K562 (cell line): Measurements from ENCODE around the gene NELFE. TPM values are rescaled to one million over a fixed set of nuclear protein-coding genes. Genes with fewer than 3 reads are reported as not detected.

ENCODE experiments used
- CAMTA2 ChIP-seq: fragments of 250-450 bp; sonication (Bioruptor Pico); conservative IDR thresholded peaks from 2 replicates; pipeline ENCODE4 v1.5.1; 2022
- HIVEP1 ChIP-seq: fragments of 250-450 bp; sonication (Bioruptor Pico); IDR thresholded peaks from 2 replicates; pipeline ENCODE4 v1.4.0; 2020; ENCODE audit warnings: mild to moderate bottlenecking
- HMGN3 ChIP-seq: IDR thresholded peaks from 2 replicates; pipeline ENCODE4 v1.6.1; 2011; ENCODE audit warnings: borderline replicate concordance, low read depth, mild to moderate bottlenecking, mixed read lengths, low read length; ENCODE audit not compliant: insufficient read length; ENCODE audit errors: extremely low read depth
- KLF13 ChIP-seq: fragments of 450-650 bp; IDR thresholded peaks from 2 replicates; pipeline ENCODE4 v1.6.1; 2016; ENCODE audit warnings: missing genetic modification characterization, low read depth, mild to moderate bottlenecking, missing compliant biosample characterization, moderate library complexity, borderline replicate concordance
- MEIS2 ChIP-seq: fragments of 450-650 bp; IDR thresholded peaks from 2 replicates; pipeline ENCODE4 v1.6.1; 2014; ENCODE audit warnings: mild to moderate bottlenecking; ENCODE audit not compliant: partially characterized antibody
- MIER1 ChIP-seq: fragments of 450-650 bp; IDR thresholded peaks from 2 replicates; pipeline ENCODE4 v1.6.1; 2016; ENCODE audit warnings: antibody characterized with exemption, mild to moderate bottlenecking, low read depth
- NCOA4 ChIP-seq: fragments of 450-650 bp; IDR thresholded peaks from 2 replicates; pipeline ENCODE4 v1.6.1; 2018; ENCODE audit warnings: mild to moderate bottlenecking; ENCODE audit not compliant: partially characterized antibody
- POLR2H ChIP-seq: IDR thresholded peaks from 2 replicates; pipeline ENCODE4 v1.6.1; 2016; ENCODE audit warnings: missing genetic modification characterization, low read depth, mild to moderate bottlenecking, control low read depth, missing compliant biosample characterization, moderate library complexity
- TEAD1 ChIP-seq, 2 experiments: fragments of 450-650 bp in 1 of 2; sonication (generic) in 1 of 2; formaldehyde crosslinking; IDR thresholded peaks; 2 replicates each; pipeline versions ENCODE4 v1.4.0 to v1.8.0; 2020 to 2022; ENCODE audit warnings: mild to moderate bottlenecking in 2 of 2, missing genetic modification reagents in 1 of 2
- TFAM ChIP-seq: fragments of 250-450 bp; sonication (Bioruptor Pico); conservative IDR thresholded peaks from 2 replicates; pipeline ENCODE4 v1.5.0; 2021; ENCODE audit warnings: mild to moderate bottlenecking, moderate library complexity
- ZBTB1 ChIP-seq: sonication (generic); formaldehyde crosslinking; IDR thresholded peaks from 2 replicates; pipeline ENCODE4 v1.8.1; 2023; ENCODE audit warnings: missing genetic modification reagents, low read depth, mild to moderate bottlenecking, borderline replicate concordance
- ZNF318 ChIP-seq, 2 experiments: fragments of 450-650 bp; IDR thresholded peaks; 2 replicates each; pipeline ENCODE4 v1.6.1; 2016; ENCODE audit warnings: mild to moderate bottlenecking in 2 of 2, borderline replicate concordance in 1 of 2, low read depth in 1 of 2, moderate library complexity in 1 of 2
- ZNF395 ChIP-seq: fragments of 200-800 bp; sonication (Bioruptor generic); IDR thresholded peaks from 2 replicates; pipeline ENCODE4 v1.6.1; 2017; ENCODE audit warnings: missing genetic modification characterization, missing compliant biosample characterization
- ZNF511 ChIP-seq: sonication (generic); formaldehyde crosslinking; IDR thresholded peaks from 2 replicates; pipeline ENCODE4 v1.8.0; 2022; ENCODE audit warnings: mild to moderate bottlenecking, missing genetic modification reagents
- ZNF699 ChIP-seq: fragments of 250-450 bp; sonication (Bioruptor Pico); IDR thresholded peaks from 2 replicates; pipeline ENCODE4 v1.8.0; 2021; ENCODE audit warnings: mild to moderate bottlenecking, moderate library complexity; ENCODE audit not compliant: insufficient replicate concordance
- polyA plus RNA-seq, 8 experiments: library from polyadenylated mRNA; depleted of rRNA in 4 of 8; stranded (reverse) in 5 of 8; unstranded in 3 of 8; fragments of >200 nt; fragmentation: Nextera tagmentation in 2 of 8; fragmentation: Illumina TruSeq in 1 of 8; extraction: Ambion mirVana in 2 of 8; extraction: Trizol in 1 of 8; gene quantifications; 2 replicates each; pipeline versions ENCODE4 v1.2.1 to v1.2.3, GENCODE V29; 2011 to 2014; ENCODE audit warnings: inconsistent platforms in 1 of 8, missing spikeins in 1 of 8
- total RNA-seq, 7 experiments: library from RNA; depleted of rRNA in 6 of 7; stranded (reverse); fragments of >200 nt in 6 of 7; fragmentation: Illumina TruSeq in 2 of 7; extraction: Trizol in 2 of 7; gene quantifications; 2 replicates each; pipeline versions ENCODE4 v1.2.1 to v1.2.3, GENCODE V29; 2011 to 2021; ENCODE audit warnings: low replicate concordance in 1 of 7

Gene NELFE
- total and polyA plus RNA-seq, 9 of the 15 experiments (the other 6 are each of a cell fraction or from before 2014, with no cell fraction given) = 15.2 to 157 (median 91.5) TPM

GRCh38 chr6:31972709-31973350, 14.1 kb upstream of the NELFE start (continued):
- TF ChIP-seq ZNF318 (IDR thresholded peaks at IDR 0.05; ENCODE audit: borderline replicate concordance in 1 of 2, low read depth in 1 of 2) = no peak
- no peak for TF ChIP-seq POLR2H (tag)
- no peak for TF ChIP-seq TFAM
- TF ChIP-seq TEAD1 (CRISPR knock-in tag; IDR thresholded peaks at IDR 0.05) = 0 out of 4 replicates have a peak, but pooled peaks of 1 of the 2 experiments have one; percentile 7
- no peak for TF ChIP-seq KLF13 (tag)
- no peak for TF ChIP-seq ZNF699 (CRISPR knock-in tag)
- no peak for TF ChIP-seq NCOA4
- TF ChIP-seq ZNF395 (CRISPR knock-in tag) = no peak; the same call in 1 of the 2 replicates
- TF ChIP-seq ZNF511 = peak; percentile 91; the same call in 1 of the 2 replicates
- peak; percentile 40; the same call in 1 of the 2 replicates for TF ChIP-seq MIER1
- TF ChIP-seq HMGN3 = peak; percentile 18
- TF ChIP-seq MEIS2 = no peak
- TF ChIP-seq ZBTB1 = peak; percentile 36
- no peak for TF ChIP-seq CAMTA2 (CRISPR knock-in tag)
- TF ChIP-seq HIVEP1 (CRISPR knock-in tag) = no peak
